ENCODE results near the gene MSRB3.
"Not testable (repeated sequence)": the region's sequence is repeated elsewhere in the genome, so short reads cannot be mapped to it uniquely, and the experiment has no call there.

Gene MSRB3

GRCh38 chr12:65287426-65287825 is 8.9 kb downstream of the MSRB3 start:
- no peak for DNase-seq (ENCODE audit: low read depth)

DNA sequence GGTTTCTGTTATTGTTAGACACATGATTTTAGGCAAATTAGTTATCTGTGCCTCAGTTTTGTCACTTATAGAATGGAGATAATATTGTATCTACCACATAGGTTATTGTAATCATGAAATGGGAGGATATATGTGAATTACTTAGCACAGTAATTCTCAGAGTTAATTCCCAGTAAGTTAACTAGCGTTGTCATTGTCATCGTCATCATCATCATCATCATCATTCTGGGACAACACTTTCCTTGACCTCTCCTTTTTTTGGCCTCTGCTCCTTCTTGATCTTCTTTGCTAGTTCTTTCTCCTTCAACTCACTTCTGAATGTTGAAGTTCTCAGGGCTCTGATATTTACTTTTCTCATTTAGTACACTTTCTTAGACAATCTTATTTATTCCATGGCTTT is 13.8 kb downstream of the MSRB3 start:
- DNase-seq (ENCODE audit: low read depth), result no peak

DNA sequence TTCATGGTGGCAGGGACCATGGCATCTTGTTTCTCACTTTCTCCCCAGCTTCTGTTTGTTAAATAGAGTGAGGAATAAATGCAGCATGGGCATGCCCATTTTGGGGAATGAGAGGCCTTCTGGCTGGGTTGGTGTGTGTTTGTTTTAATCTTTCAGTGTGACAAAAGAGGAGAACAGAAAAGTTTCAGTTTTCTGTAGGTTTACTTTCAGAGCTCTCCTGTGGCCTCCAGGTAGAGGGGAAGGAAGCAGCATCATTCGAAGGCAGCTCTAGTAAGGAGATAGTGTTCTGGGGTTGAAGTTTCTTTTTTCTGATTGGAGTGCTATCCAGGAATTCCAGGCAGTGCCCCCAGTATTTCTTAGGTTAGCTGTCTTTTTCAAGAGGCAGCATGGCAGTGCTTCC is 15.3 kb downstream of the MSRB3 start:
- no peak for DNase-seq (ENCODE audit: low read depth)

DNA sequence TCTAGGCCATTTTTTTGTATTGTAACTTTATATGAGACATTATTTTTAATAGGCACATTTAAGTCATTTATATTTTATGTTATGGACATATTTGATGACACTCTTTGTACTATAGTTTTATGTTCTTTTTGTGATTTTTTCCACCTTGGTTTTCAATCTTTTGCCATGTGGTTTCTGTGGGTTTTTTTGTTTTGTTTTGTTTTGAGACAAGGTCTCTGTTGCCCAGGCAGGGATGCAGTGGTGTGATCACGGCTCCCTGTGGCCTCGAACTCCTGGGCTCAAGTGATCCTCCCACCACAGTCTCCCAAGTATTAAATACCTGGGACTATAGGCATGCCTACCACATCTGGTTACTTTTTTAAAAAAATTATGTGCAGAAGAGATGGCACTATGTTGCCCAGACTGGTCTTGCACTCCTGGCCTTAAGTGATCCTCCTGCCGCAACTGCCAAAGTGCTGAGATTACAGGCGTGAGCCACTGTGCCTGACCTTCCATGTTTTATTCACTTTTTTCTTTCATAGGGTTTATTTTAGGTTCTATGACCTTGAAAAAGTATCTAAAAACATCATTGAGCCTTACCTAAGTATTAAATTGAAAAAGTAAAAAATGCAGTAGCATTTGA is 16.3 kb downstream of the MSRB3 start:
- DNase-seq (ENCODE audit: low read depth), result no peak

DNA sequence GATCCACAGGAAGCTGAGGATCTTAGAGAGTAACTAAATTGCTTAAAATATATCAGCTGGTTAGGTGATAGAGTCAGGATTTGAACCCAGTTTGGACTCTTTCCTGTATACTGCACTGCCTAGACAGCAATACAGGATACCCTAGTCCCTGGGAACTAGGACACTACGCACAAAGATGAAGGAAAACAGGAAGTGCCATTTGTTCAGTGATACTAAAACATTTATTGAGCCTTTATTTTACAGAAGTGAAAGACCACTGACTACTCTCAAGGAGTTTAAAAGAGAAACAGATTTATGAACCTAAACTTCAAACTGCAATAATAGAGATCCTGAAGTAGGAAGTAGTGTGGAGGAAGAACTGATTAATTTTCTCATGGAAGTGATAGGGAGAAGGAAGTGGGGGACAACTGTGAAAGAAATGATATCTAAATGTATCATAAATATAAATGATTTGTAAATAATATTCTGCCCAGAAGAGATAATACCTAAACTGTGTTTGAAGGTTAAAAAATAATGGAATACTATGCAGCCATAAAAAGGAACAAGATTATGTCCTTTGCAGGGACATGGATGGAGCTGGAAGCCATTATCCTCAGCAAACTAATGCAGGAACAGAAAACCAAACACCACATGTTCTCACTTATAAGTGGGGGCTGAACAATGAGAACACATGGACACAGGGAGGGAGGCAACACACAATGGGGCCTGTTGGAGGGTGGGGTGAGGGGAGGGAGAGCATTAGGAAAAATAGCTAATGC is 18.2 kb downstream of the MSRB3 start:
- DNase-seq (ENCODE audit: low read depth), result no peak

- no peak for DNase-seq (ENCODE audit: low read depth)
Observed at GRCh38 chr12:65300097-65300496, 21.6 kb downstream of the MSRB3 start.

DNA sequence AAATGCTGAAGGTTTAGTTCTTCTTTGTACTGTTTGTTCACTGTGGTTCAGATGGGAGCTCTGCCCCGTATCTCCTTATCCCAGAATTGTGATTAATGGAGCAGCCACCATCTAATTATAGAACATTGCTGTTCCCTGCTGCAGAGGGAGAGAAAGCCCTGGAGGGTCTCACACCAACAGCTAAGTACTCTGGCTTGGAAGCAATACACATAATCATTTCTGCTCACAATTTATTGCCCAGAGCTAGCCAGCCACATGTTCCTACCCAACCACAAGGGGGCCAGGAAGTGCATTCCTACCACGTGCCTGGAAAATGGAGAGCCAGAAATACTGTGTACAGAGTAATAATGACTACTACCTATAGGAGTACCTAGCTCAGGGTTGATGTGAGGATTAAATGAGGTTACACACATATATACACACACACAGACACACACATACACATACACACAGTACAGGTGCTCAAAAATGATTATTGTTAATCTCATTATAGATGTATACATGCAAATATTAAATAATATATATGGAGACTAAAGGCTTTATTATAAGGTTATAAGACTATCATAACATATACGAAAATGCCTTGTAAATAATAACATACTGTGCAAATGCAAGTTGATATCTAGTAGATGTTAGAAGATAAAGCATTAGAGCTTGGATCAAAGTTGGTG is 22.3 kb downstream of the MSRB3 start:
- no peak for DNase-seq (ENCODE audit: low read depth)

- no peak for DNase-seq (ENCODE audit: low read depth)
Observed at GRCh38 chr12:65302891-65303290, 24.4 kb downstream of the MSRB3 start.

DNA sequence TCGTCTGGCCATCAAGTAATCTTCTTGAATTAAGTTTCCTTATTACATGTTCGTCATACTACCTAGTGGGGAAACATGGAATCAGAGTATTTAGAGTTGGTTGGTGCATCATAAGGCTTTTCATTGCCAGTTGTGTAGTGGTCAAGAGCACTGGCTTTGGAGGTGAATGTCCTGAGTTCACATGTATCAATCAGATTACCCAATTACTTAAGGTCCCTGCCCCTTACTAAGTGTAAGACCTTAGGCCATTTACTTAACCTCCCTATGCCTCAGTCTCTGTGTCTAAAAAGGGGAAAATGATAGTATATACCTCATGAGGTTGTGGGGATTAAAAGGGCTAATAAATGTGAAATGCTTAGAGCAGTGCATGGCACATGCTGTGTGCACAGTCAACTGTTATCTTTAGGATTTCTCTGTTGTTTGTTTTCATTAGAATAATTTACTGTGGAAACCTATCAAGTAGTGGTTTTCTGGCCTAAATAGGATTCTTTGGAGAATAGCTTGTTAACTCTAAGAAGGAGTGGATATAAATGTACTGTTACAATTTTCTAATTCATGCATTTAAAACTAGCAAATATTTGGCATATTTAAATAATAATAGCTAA is 27.0 kb downstream of the MSRB3 start:
- DNase-seq (ENCODE audit: low read depth), result no peak

DNA sequence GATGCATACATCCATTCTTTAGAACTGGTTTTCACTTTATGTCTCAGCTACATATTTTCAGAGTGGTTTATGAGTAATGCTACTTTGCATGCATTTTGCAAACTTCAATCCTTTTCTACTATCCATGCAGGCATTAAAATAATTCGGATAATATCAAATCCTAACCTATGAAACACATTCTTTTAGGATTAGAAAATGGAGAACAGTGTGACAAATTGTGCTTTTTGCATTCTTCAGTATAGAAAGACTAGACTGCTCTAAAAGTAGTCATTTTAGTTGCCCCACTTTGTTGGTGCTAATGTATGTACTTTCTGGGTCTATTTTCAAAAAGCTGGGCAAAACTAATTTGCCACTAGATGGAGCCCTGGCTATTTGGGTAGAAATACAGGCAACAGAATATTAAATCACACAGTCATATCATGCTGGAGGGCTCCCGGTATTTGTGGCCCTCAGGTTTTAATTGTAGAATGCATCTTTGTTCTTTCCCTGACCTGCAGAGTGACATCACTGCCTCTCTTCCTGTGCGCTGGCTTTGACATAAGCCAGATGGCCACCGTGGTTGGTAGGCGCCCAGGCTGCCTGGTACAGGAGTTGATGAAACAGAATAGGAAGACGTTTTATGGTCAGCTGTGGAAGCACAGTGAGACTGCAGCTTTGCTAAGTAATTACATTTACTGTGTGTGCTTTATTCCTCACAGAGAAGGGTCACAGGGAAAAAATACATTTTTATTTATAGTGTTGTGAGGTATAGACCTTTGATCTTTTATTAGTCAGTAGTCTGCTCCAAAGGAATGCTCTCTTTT is 28.1 kb downstream of the MSRB3 start:
- peak; percentile 34 for DNase-seq (ENCODE audit: low read depth)

DNA sequence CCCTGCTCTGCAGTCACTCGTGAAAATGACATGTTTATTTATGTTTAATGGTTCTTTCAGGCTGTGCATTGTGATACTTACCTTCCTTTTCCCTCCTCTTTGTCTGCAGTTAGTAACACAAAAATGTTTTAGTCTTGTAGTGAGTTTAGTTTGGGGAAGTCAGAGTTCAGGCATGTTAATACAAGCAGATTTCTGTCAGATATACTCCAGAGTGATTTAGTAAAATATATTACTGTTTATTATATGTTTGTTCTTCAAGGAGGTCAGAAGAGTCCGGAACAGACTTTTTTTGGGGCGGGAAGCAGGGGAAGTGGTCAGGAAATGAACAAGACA is 28.7 kb downstream of the MSRB3 start:
- DNase-seq (ENCODE audit: low read depth), result no peak

GRCh38 chr12:65308006-65308405 is 29.5 kb downstream of the MSRB3 start:
- DNase-seq (ENCODE audit: low read depth), result no peak

DNA sequence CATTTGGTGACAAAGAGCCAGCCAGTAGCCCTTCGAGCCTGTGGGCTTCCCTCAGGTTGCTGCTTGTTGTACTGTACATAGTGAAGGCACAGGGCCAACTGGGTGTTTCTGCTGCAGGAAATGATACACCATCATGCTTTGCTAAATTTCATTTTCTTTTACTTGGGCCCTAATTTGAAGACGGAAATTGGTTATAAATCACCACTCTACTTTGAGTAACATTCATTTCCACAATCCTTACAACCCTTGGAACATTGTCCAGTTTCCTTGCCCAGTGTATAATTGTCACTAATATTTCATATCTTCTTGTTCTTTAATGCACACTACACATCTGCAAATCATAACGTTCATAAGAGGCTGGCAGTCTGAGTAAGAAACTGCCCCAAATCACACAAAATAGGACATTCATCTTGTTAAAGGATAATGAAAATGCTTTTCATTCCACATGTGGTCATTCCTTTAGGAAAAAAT is 30.2 kb downstream of the MSRB3 start:
- no peak for DNase-seq (ENCODE audit: low read depth)

- DNase-seq (ENCODE audit: low read depth), result no peak
Observed at GRCh38 chr12:65311260-65311659, 32.8 kb downstream of the MSRB3 start.

DNA sequence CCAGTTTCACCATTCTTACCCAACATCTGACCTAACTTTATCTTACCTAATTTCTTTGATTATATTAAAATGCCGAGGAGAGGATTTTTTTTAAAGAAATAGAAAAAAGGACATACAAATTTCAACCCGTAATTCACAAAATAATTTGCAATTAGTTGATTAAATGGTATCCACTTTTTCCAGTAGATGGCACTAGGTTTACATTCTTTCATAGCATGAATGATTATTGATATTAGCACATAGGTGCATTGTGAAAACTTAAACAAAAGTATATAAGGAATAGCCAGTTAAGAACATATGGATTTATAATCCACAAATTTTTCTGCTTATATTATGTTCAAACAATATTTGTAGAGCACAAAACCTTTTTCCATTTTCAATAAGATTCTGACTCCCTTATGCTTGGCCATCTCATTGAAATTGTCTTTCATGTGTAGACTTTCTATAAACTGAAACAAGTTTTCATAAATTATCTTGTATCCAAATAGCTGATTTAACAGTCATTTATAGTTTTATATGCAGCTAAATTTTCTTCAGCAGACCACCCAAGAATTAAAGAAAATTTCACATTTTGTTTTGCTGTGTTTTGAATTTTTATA is 35.3 kb downstream of the MSRB3 start:
- DNase-seq (ENCODE audit: low read depth), result no peak

- DNase-seq (ENCODE audit: low read depth), result not testable (repeated sequence)
Observed at GRCh38 chr12:65315238-65315637, 36.8 kb downstream of the MSRB3 start.

GRCh38 chr12:65318186-65318685 is 39.8 kb downstream of the MSRB3 start:
- DNase-seq (ENCODE audit: low read depth), result no peak

DNA sequence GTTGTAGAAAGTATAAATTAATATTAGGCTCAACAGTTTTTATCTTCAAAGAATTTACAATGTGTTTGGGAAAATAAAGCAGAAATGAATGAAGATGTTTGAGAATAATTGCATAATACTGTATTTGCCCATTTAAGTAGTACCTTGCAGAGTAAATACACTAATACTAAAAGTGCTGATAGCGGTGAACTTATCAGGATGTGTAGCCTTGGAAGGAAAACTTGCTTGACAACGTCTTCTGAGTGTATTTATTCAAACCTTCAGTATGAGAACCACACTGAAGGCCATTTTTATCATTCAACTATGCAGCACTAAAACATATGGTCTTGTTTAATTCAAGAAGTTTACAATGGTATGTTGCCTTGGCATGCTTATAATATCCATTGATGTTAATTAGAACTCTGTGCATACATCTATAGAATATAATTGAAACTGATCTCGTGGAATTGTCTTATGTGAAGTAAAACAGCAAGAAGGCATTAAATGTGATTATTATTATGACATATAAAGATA is 41.3 kb downstream of the MSRB3 start:
- no peak for DNase-seq (ENCODE audit: low read depth)

- DNase-seq (ENCODE audit: low read depth), result no peak
Observed at GRCh38 chr12:65323070-65323469, 44.6 kb downstream of the MSRB3 start.

- no peak for DNase-seq (ENCODE audit: low read depth)
Observed at GRCh38 chr12:65324056-65324455, 45.6 kb downstream of the MSRB3 start.

DNA sequence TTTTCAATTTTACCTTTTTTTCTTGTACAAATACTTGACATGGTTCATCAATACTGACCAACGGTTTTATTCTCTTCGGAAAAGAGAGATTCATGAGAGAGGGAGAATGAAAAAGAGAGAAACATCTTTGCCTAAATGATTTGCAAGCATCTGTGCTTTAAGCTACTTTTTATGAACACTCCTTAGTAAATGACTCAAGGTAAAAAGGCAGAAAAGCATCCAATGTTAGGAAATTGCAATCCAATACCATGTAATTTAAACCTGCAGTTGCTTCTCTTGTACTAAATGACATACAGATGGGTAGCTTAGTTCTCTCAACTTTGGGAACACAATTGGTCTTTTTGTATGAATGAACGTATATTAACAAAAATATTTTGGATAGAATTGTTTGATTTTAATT is 46.1 kb downstream of the MSRB3 start:
- DNase-seq (ENCODE audit: low read depth), result no peak
